Subcutaneous preadipocyte (primary cell): ENCODE data around the gene NSG1. TPM values are rescaled to one million over a fixed set of nuclear protein-coding genes. Genes with fewer than 3 reads are reported as not detected.

ENCODE experiments used
- total RNA-seq: library from RNA; depleted of rRNA; stranded (reverse); fragments of >200 nt; gene quantifications from 2 replicates; pipeline ENCODE4 v1.2.3, GENCODE V29; 2012

NSG1 gene
- total RNA-seq = 0.20 TPM in 1 of 2 replicates, not detected in the other

GRCh38 chr4:4386736-4387392 is at the start of gene NSG1:
Gene NSG1 (plus strand): TSS chr4:4387102. CDS start chr4:4387630, 528 bp downstream.

Other genes with a start within 250 kb of the NSG1 start
- not detected in 2 replicates for gene OTOP1, start 160.2 kb upstream of the NSG1 start, total RNA-seq
- 17.6 and 18.6 TPM in 2 replicates for gene TMEM128, start 138.9 kb upstream of the NSG1 start, total RNA-seq
- 11.0 and 15.6 TPM in 2 replicates for gene LYAR, start 96.9 kb upstream of the NSG1 start, total RNA-seq
- gene ZBTB49, start 96.9 kb upstream of the NSG1 start, total RNA-seq = 2.2 and 5.1 TPM in 2 replicates
- 20.6 and 20.9 TPM in 2 replicates for gene STX18, start 154.9 kb downstream of the NSG1 start, total RNA-seq